ENCODE results near the gene SGO2. TPM values are rescaled to one million over a fixed set of nuclear protein-coding genes. Genes with fewer than 3 reads are reported as not detected.
A peak's percentile ranks its signal among the peaks of the same experiment; 100 is the strongest.

SGO2 gene
- total RNA-seq, 1 donor from 2014 or later = 4.9 TPM

DNA sequence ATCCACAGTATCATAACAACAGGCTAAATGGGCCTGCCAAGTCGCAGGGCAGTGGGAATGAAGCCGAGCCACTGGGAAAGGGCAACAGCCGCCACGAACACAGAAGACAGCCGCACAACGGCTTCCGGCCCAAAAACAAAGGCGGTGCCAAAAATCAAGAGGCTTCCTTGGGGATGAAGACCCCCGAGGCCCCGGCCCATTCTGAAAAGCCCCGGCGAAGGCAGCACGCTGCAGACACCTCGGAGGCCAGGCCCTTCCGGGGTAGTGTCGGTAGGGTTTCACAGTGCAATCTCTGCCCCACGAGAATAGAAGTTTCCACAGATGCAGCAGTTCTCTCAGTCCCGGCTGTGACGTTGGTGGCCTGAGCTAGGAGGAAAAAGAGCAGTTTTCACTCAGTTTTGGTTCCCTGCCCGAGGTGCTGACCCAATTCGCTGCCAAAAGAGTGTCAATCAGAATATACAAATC, 48.3 kb upstream of the SGO2 start:
- Histone ChIP-seq H3K4me3 (ENCODE audit: insufficient read depth, low read depth, low read length) (no peak overlapping the region), H3K79me2 (ENCODE audit: insufficient read depth, low read length) (no peaks in the 10 kb centered on the region), H2AFZ (ENCODE audit: low read depth, low read length) (no peak overlapping the region), H3K27me3 (ENCODE audit: insufficient read depth, low read length) (no peaks in the 10 kb centered on the region), H3K36me3 (ENCODE audit: insufficient read depth, low read length) (peaks cover 32% of the 10 kb centered on the region), H3K9ac (ENCODE audit: low read length) (no peak overlapping the region), H3K4me2 (ENCODE audit: low read length) (no peak overlapping the region), H3K4me1 (ENCODE audit: insufficient read depth, low read length) (peaks cover 16% of the 10 kb centered on the region), H3K9me3 (ENCODE audit: insufficient read depth, low read depth, low read length) (no peaks in the 10 kb centered on the region), H3K27ac (ENCODE audit: low read depth, low read length) (no peak overlapping the region), H4K20me1 (ENCODE audit: insufficient read depth, low read length) (no peaks in the 10 kb centered on the region)
- Mint-ChIP-seq H3K9me3 (ENCODE audit: unreplicated experiment) (no peaks in the 10 kb centered on the region), H3K36me3 (ENCODE audit: low read depth, unreplicated experiment) (peaks cover 15% of the 10 kb centered on the region), H3K27ac (ENCODE audit: unreplicated experiment) (no peak overlapping the region), H3K4me1 (ENCODE audit: low read depth, unreplicated experiment) (peaks cover 10% of the 10 kb centered on the region), H3K27me3 (ENCODE audit: low read depth, unreplicated experiment) (no peaks in the 10 kb centered on the region), H3K4me3 (ENCODE audit: unreplicated experiment) (no peak overlapping the region)
- TF ChIP-seq EZH2 (IDR thresholded peaks at IDR 0.05; ENCODE audit: insufficient read depth, low read length) = no peak
- TF ChIP-seq CTCF (IDR thresholded peaks at IDR 0.05; ENCODE audit: insufficient read depth, low read depth, low read length) = no peak
- FAIRE-seq (no peak), DNase-seq (ENCODE audit: low read depth) (no peak)

DNA sequence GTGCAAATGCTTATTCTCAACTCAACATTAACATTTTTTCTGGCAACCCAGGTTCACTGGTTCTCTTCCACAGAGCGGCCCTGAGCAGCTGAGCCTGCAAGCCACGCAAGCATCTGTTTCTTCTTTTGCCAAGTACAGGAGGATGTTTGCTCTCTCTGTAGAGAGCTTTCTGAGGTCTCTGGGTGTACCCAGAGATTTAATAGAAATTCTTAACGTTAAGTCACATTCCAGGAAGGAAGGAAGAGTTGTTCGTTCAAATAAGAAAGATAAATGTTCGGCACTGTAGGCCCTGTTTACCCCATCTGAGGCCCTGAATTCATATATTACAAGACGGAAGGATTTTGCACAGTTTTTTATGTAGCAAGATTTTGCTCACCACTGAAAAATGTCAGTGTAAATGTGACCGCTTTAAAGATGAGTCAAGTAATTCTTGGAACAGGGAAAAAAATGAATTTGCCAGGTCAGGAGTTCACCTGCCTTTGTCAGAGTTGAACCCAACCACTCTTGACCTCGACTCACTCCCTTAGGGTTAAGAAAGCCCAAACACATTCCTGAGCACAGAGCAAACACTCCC, 46.2 kb upstream of the SGO2 start:
- Mint-ChIP-seq H3K27me3 (ENCODE audit: low read depth, unreplicated experiment) (no peaks in the 10 kb centered on the region), H3K27ac (ENCODE audit: unreplicated experiment) (no peak overlapping the region), H3K36me3 (ENCODE audit: low read depth, unreplicated experiment) (peaks cover 10% of the 10 kb centered on the region), H3K9me3 (ENCODE audit: unreplicated experiment) (no peaks in the 10 kb centered on the region), H3K4me1 (ENCODE audit: low read depth, unreplicated experiment) (peaks cover 13% of the 10 kb centered on the region), H3K4me3 (ENCODE audit: unreplicated experiment) (no peak overlapping the region)
- H3K27me3 ChIP-seq (ENCODE audit: insufficient read depth, low read length) = no peaks in the 10 kb centered on the region
- no peak for TF ChIP-seq EZH2 (IDR thresholded peaks at IDR 0.05; ENCODE audit: insufficient read depth, low read length)
- no peak for TF ChIP-seq CTCF (IDR thresholded peaks at IDR 0.05; ENCODE audit: insufficient read depth, low read depth, low read length)
- no peaks in the 10 kb centered on the region for H3K9me3 ChIP-seq (ENCODE audit: insufficient read depth, low read depth, low read length)
- H3K36me3 ChIP-seq (ENCODE audit: insufficient read depth, low read length) = peaks cover 25% of the 10 kb centered on the region
- no peaks in the 10 kb centered on the region for H3K79me2 ChIP-seq (ENCODE audit: insufficient read depth, low read length)
- no peak overlapping the region for H3K4me3 ChIP-seq (ENCODE audit: insufficient read depth, low read depth, low read length)
- H4K20me1 ChIP-seq (ENCODE audit: insufficient read depth, low read length) = no peaks in the 10 kb centered on the region
- peak overlapping the region; percentile 62 for H3K27ac ChIP-seq (ENCODE audit: low read depth, low read length)
- H3K9ac ChIP-seq (ENCODE audit: low read length) = peak overlapping the region; percentile 41
- FAIRE-seq (no peak), DNase-seq (ENCODE audit: low read depth) (peak; percentile 73)
- peaks cover 16% of the 10 kb centered on the region for H3K4me1 ChIP-seq (ENCODE audit: insufficient read depth, low read length)
- H3K4me2 ChIP-seq (ENCODE audit: low read length) = peak overlapping the region; percentile 66
- H2AFZ ChIP-seq (ENCODE audit: low read depth, low read length) = no peak overlapping the region

- Histone ChIP-seq H3K27me3 (ENCODE audit: insufficient read depth, low read length) (no peaks in the 10 kb centered on the region), H3K4me2 (ENCODE audit: low read length) (no peak overlapping the region), H3K4me3 (ENCODE audit: insufficient read depth, low read depth, low read length) (no peak overlapping the region), H3K79me2 (ENCODE audit: insufficient read depth, low read length) (no peaks in the 10 kb centered on the region), H3K4me1 (ENCODE audit: insufficient read depth, low read length) (peaks cover 16% of the 10 kb centered on the region), H3K36me3 (ENCODE audit: insufficient read depth, low read length) (peaks cover 9% of the 10 kb centered on the region), H3K9ac (ENCODE audit: low read length) (no peak overlapping the region), H2AFZ (ENCODE audit: low read depth, low read length) (no peak overlapping the region), H3K27ac (ENCODE audit: low read depth, low read length) (no peak overlapping the region), H4K20me1 (ENCODE audit: insufficient read depth, low read length) (no peaks in the 10 kb centered on the region), H3K9me3 (ENCODE audit: insufficient read depth, low read depth, low read length) (no peaks in the 10 kb centered on the region)
- Mint-ChIP-seq H3K36me3 (ENCODE audit: low read depth, unreplicated experiment) (peaks cover 6% of the 10 kb centered on the region), H3K4me1 (ENCODE audit: low read depth, unreplicated experiment) (peaks cover 34% of the 10 kb centered on the region), H3K27me3 (ENCODE audit: low read depth, unreplicated experiment) (no peaks in the 10 kb centered on the region), H3K9me3 (ENCODE audit: unreplicated experiment) (no peaks in the 10 kb centered on the region), H3K4me3 (ENCODE audit: unreplicated experiment) (no peak overlapping the region), H3K27ac (ENCODE audit: unreplicated experiment) (no peak overlapping the region)
- no peak for DNase-seq (ENCODE audit: low read depth)
- TF ChIP-seq EZH2 (IDR thresholded peaks at IDR 0.05; ENCODE audit: insufficient read depth, low read length) (no peak), CTCF (IDR thresholded peaks at IDR 0.05; ENCODE audit: insufficient read depth, low read depth, low read length) (no peak)
- no peak for FAIRE-seq
These were observed 43.8 kb upstream of the SGO2 start for GRCh38 chr2:200482194-200482593.
